ENCODE measurements around the gene NET1.

NET1 gene

DNA sequence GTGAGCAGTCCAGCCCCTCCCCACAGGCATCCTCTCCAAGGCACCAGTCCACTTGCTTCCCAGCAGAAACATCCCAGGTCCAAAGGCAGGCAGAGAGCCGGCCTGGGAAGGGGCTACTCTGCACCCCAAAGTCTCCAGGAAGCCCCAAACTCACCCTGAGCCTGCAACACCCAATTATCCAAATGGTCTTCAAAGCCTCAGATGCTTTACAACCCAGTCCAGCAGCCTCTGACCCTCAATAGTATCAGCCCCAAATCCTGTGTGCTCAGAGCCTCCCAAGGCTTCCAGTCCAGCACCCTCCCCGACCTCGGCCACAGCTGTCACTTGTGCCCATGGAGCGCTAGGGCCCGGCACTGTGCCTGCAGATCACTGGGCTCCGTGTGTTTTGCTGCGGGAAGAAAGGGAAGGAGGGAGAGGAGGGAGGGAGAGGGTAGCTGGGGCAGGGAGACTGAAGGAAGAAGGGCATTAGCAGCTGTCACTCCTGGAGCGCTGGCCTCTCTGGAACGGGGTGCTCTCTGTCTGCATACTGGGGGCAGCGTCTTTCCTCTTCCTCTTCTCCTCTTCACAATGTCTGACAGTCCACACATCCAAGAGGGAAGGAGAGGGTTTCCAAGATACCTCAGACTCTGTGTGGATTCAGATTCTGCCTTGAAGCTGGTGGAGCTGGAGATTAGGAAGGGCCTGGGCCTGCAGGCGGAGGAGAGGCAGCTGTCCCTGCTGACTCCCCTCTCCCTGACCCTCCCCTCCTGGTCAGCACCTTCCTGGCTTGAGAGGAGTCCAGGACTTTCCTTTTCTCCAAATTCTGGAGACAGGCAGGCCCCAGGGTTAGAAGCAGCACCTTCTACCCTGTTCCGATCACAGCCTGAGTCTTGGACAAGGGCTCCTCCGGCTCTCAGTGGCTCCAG lies 73.8 kb downstream of the NET1 start:
- TF ChIP-seq CTCF (conservative IDR thresholded peaks at IDR 0.05; ENCODE audit: low read depth, low read length): no peak

GRCh38 chr10:5486853-5487235 lies 74.5 kb downstream of the NET1 start:
- no peak overlapping the region for H3K4me3 ChIP-seq (ENCODE audit: low read depth, low read length)
- no peak for DNase-seq (ENCODE audit: low read depth)
- no peak for TF ChIP-seq CTCF (conservative IDR thresholded peaks at IDR 0.05; ENCODE audit: low read depth, low read length)

More for the DNA sequence above, 73.8 kb downstream of the NET1 start:
- no peak overlapping the region for H3K4me3 ChIP-seq (ENCODE audit: low read depth, low read length)
- no peak for DNase-seq (ENCODE audit: low read depth)

DNA sequence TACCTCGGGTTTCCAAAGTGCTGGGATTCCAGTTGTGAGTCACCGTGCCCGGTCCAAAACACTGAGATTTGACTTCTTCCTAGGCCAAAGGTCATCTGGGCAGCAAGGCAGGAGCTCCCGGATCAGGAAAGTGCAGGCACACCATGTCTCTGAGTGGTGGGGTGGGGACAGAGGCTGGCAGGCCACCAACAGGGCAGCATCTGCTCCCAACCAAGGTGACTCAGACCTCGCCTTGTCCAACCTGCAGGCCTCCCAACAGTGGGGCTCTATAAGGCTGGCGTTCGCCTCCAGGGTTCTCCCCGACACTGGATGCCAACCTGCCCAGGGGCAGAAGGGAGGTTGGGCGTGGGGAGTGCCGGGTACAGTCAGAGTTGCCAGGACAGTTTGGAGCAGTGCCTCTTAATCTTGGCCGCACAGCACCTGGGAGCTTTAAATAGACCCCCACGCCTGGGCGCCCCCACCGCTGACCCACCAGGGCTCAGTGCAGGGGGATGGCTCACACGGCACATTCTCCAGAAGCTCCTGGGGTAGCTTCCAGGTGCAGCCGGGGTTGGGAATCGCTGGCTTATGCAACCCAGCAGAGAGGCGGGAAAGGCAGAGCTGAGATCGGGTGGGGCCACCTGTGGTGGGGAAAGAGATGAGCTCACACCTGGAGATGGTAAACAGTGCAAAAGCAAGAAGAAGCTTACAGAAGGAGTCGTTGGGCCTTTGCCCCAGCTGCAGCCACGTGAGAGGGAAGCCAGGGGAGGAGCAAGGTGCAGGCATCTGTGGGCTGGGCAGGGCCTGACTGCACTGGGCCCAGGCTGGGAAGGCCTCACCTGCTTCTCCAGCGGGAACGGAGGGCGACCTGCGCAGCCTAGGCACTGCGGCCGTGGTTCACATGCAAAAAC lies 76.2 kb downstream of the NET1 start:
- no peak for TF ChIP-seq CTCF (conservative IDR thresholded peaks at IDR 0.05; ENCODE audit: low read depth, low read length)
- no peak for DNase-seq (ENCODE audit: low read depth)
- H3K4me3 ChIP-seq (ENCODE audit: low read depth, low read length): no peak overlapping the region

- no peak overlapping the region for H3K4me3 ChIP-seq (ENCODE audit: low read depth, low read length)
- no peak for TF ChIP-seq CTCF (conservative IDR thresholded peaks at IDR 0.05; ENCODE audit: low read depth, low read length)
Measured at GRCh38 chr10:5490032-5490431, 77.7 kb downstream of the NET1 start.

DNA sequence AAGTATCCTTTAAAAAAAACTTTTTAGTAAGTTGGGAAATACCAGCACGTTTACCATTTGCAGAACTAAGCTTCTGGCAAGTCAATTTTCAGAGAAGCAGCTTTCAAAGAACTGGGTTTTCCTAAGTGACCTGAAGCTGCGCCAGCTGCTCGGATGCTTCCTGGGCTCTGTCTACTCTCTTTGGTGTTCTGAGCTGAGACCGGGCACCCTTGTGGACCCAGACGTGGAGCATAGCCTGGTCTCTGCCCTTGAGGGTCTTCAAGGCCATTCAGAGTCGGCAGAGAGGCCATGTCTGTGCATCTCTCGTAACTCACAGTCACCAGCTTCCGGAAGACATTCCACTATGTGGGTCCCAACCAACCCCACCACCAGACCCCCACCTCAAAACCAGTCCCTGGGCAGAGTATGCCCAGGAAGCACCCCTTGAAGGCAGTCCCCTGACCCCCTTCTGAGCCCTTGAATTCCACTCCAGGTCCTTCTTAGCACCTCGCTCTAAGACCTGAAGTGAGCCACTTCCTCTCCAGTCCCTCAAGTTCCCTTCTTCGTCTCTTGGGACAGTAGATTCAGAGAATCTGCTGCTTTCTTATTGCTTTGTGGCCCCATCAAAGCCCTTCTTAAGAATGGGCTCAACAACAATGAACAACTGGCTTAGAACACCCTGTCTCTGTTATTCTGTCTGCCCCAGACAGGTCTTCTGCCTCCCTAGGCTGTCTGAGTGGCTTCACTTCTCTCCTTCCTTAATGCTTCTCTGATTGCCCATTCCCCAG lies 78.5 kb downstream of the NET1 start:
- TF ChIP-seq CTCF (conservative IDR thresholded peaks at IDR 0.05; ENCODE audit: low read depth, low read length): no peak
- no peak for DNase-seq (ENCODE audit: low read depth)
- H3K4me3 ChIP-seq (ENCODE audit: low read depth, low read length): no peak overlapping the region

More at GRCh38 chr10:5490032-5490431, 77.7 kb downstream of the NET1 start:
- no peak for DNase-seq (ENCODE audit: low read depth)

DNA sequence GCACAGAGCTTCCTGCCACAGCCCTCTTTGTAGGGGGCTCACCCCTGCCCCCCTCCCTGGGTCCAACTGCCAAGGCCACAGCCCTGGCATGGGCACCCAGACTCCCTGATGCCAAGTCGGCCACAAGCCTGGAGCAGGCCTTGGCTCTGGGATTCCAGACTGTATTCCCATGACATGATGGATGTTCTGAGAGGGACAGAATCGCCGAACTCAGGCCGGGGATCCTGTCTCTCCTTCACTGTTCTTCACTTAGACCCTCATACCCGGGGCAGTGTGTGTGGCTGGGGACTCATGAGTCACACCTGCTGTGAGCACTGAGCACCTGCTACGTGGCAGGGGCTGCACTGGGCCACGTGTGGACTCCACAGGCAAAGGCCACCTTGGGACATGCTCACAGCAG lies 79.1 kb downstream of the NET1 start:
- no peak for DNase-seq (ENCODE audit: low read depth)
- H3K4me3 ChIP-seq (ENCODE audit: low read depth, low read length): no peak overlapping the region
- no peak for TF ChIP-seq CTCF (conservative IDR thresholded peaks at IDR 0.05; ENCODE audit: low read depth, low read length)
